HepG2 (cell line): Measurements from ENCODE around the gene TBC1D4. TPM values are rescaled to one million over a fixed set of nuclear protein-coding genes. Genes with fewer than 3 reads are reported as not detected.

Experiments used
- AKAP8 ChIP-seq: sonication (generic); formaldehyde crosslinking; IDR thresholded peaks from 2 replicates; pipeline ENCODE4 v1.5.1; 2020; ENCODE audit warnings: mild to moderate bottlenecking, missing genetic modification reagents
- FOSL2 ChIP-seq: sonication (generic); formaldehyde crosslinking; IDR thresholded peaks from 2 replicates; pipeline ENCODE4 v1.4.0; 2020; ENCODE audit warnings: missing genetic modification reagents
- GATAD1 ChIP-seq: IDR thresholded peaks from 2 replicates; pipeline ENCODE4 v1.6.1; 2016; ENCODE audit warnings: missing genetic modification reagents, missing compliant biosample characterization
- GATAD2A ChIP-seq: IDR thresholded peaks from 2 replicates; pipeline ENCODE4 v1.6.1; 2016
- JUN ChIP-seq: sonication (generic); formaldehyde crosslinking; IDR thresholded peaks from 2 replicates; pipeline ENCODE4 v1.4.0; 2020; ENCODE audit warnings: mild to moderate bottlenecking, missing genetic modification reagents
- KDM2A ChIP-seq: sonication (generic); formaldehyde crosslinking; IDR thresholded peaks from 2 replicates; pipeline ENCODE4 v1.4.0; 2020; ENCODE audit warnings: low read depth, missing genetic modification reagents, borderline replicate concordance
- MBNL3 ChIP-seq: fragments of 250-450 bp; sonication (Bioruptor Pico); conservative IDR thresholded peaks from 2 replicates; pipeline ENCODE4 v1.8.0; 2022; ENCODE audit warnings: mild to moderate bottlenecking, inconsistent platforms
- NCOA1 ChIP-seq: sonication (generic); formaldehyde crosslinking; IDR thresholded peaks from 2 replicates; pipeline ENCODE4 v1.9.0; 2021; ENCODE audit warnings: missing genetic modification reagents
- NONO ChIP-seq, 2 experiments: fragments of 450-650 bp in 1 of 2; sonication (generic) in 1 of 2; formaldehyde crosslinking in 1 of 2; IDR thresholded peaks in 1 of 2; conservative IDR thresholded peaks in 1 of 2; 2 replicates each; pipeline versions ENCODE4 v1.6.1 to v1.8.0; 2017 to 2022; ENCODE audit warnings: mild to moderate bottlenecking in 1 of 2, missing genetic modification reagents in 1 of 2, moderate library complexity in 1 of 2
- PPARG ChIP-seq: conservative IDR thresholded peaks from 2 replicates; pipeline ENCODE4 v1.6.1; 2016; ENCODE audit warnings: missing biosample characterization, missing genetic modification reagents
- REPIN1 ChIP-seq: sonication (generic); formaldehyde crosslinking; IDR thresholded peaks from 2 replicates; pipeline ENCODE4 v1.8.0; 2022; ENCODE audit warnings: missing genetic modification reagents, low read depth, mild to moderate bottlenecking, borderline replicate concordance
- SNAI1 ChIP-seq: sonication (generic); formaldehyde crosslinking; IDR thresholded peaks from 2 replicates; pipeline ENCODE4 v1.5.0; 2020; ENCODE audit warnings: mild to moderate bottlenecking, missing genetic modification reagents, borderline replicate concordance
- SOX5 ChIP-seq: IDR thresholded peaks from 2 replicates; pipeline ENCODE4 v1.6.1; 2016; ENCODE audit warnings: borderline replicate concordance
- SYNCRIP ChIP-seq: fragments of 200-400 bp; formaldehyde crosslinking; IDR thresholded peaks from 2 replicates; pipeline ENCODE4 v1.6.1; 2018; ENCODE audit warnings: mild to moderate bottlenecking, low read depth, low read length; ENCODE audit not compliant: insufficient read depth
- ZEB1 ChIP-seq: IDR thresholded peaks from 2 replicates; pipeline ENCODE4 v1.6.1; 2012; ENCODE audit warnings: mild to moderate bottlenecking, low read depth, inconsistent platforms; ENCODE audit not compliant: insufficient replicate concordance
- ZFP1 ChIP-seq: IDR thresholded peaks from 2 replicates; pipeline ENCODE4 v1.6.1; 2016
- ZFP62 ChIP-seq: sonication (generic); formaldehyde crosslinking; IDR thresholded peaks from 2 replicates; pipeline ENCODE4 v1.4.0; 2020; ENCODE audit warnings: missing genetic modification reagents
- ZNF225 ChIP-seq: sonication (generic); formaldehyde crosslinking; IDR thresholded peaks from 2 replicates; pipeline ENCODE4 v1.4.0; 2020; ENCODE audit warnings: mild to moderate bottlenecking, missing genetic modification reagents
- ZNF264 ChIP-seq: sonication (generic); formaldehyde crosslinking; IDR thresholded peaks from 2 replicates; pipeline ENCODE4 v1.4.0; 2020; ENCODE audit warnings: missing genetic modification reagents
- ZNF746 ChIP-seq: sonication (generic); formaldehyde crosslinking; IDR thresholded peaks from 2 replicates; pipeline ENCODE4 v1.8.0; 2022; ENCODE audit warnings: mild to moderate bottlenecking, missing genetic modification reagents
- ZNF816 ChIP-seq: sonication (generic); formaldehyde crosslinking; IDR thresholded peaks from 2 replicates; pipeline ENCODE4 v1.8.0; 2022; ENCODE audit warnings: missing genetic modification reagents, mild to moderate bottlenecking, borderline replicate concordance
- polyA plus RNA-seq, 8 experiments: library from polyadenylated mRNA; depleted of rRNA in 3 of 8; stranded (reverse) in 7 of 8; unstranded in 1 of 8; fragments of >200 nt; fragmentation: Illumina TruSeq in 4 of 8; extraction: Trizol in 4 of 8; gene quantifications; 2 replicates each; pipeline versions ENCODE4 v1.2.1 to v1.2.3, GENCODE V29; 2011 to 2016; ENCODE audit warnings: low read depth in 4 of 8, missing spikeins in 1 of 8, mixed read lengths in 1 of 8; ENCODE audit not compliant: insufficient read depth in 1 of 8
- total RNA-seq, 5 experiments: library from RNA; depleted of rRNA; stranded (reverse); fragments of >200 nt; fragmentation: Illumina TruSeq; extraction: Trizol; gene quantifications; 2 replicates each; pipeline ENCODE4 v1.2.3, GENCODE V29; 2016; ENCODE audit warnings: low read depth in 1 of 5
- TF ChIP-seq, protein P1 (sequence below): IDR thresholded peaks from 2 replicates; pipeline ENCODE4 v1.6.1; 2016
- TF ChIP-seq, protein P2 (sequence below): sonication (generic); formaldehyde crosslinking; IDR thresholded peaks from 2 replicates; pipeline ENCODE4 v1.4.0; 2020; ENCODE audit warnings: mild to moderate bottlenecking, missing genetic modification reagents

Gene TBC1D4
- total and polyA plus RNA-seq, 2 of the 13 experiments (the other 11 are each of a cell fraction or from before 2014, with no cell fraction given) = 35.9 to 64.4 TPM

- TF ChIP-seq, protein P1, sequence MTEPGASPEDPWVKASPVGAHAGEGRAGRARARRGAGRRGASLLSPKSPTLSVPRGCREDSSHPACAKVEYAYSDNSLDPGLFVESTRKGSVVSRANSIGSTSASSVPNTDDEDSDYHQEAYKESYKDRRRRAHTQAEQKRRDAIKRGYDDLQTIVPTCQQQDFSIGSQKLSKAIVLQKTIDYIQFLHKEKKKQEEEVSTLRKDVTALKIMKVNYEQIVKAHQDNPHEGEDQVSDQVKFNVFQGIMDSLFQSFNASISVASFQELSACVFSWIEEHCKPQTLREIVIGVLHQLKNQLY (CRISPR knock-in tag) = peak; percentile 82
- TF ChIP-seq SYNCRIP (no peak), ZNF816 (CRISPR knock-in tag) (no peak), NONO (IDR thresholded peaks at IDR 0.05) (no peak), NONO (CRISPR knock-in tag; conservative IDR thresholded peaks at IDR 0.05) (peak; percentile 82), JUN (CRISPR knock-in tag) (0 out of 2 replicates have a peak, but pooled peaks have one; percentile 37), GATAD1 (CRISPR knock-in tag) (peak; percentile 71), MBNL3 (CRISPR knock-in tag) (no peak), PPARG (CRISPR knock-in tag) (peak; percentile 99), GATAD2A (CRISPR knock-in tag) (peak; percentile 99), ZFP62 (CRISPR knock-in tag) (no peak), NCOA1 (CRISPR knock-in tag) (0 out of 2 replicates have a peak, but pooled peaks have one; percentile 50), ZEB1 (peak; percentile 50), ZFP1 (CRISPR knock-in tag) (peak; percentile 64; the same call in 1 of the 2 replicates), SNAI1 (CRISPR knock-in tag) (no peak), ZNF264 (CRISPR knock-in tag) (peak; percentile 18; the same call in 1 of the 2 replicates), KDM2A (peak; percentile 78), REPIN1 (CRISPR knock-in tag) (peak; percentile 60; the same call in 1 of the 2 replicates), FOSL2 (CRISPR knock-in tag) (peak; percentile 76), AKAP8 (CRISPR knock-in tag) (peak; percentile 63; the same call in 1 of the 2 replicates), SOX5 (peak; percentile 96), ZNF746 (CRISPR knock-in tag) (peak; percentile 46; the same call in 1 of the 2 replicates), ZNF225 (CRISPR knock-in tag) (no peak)
- TF ChIP-seq, protein P2, sequence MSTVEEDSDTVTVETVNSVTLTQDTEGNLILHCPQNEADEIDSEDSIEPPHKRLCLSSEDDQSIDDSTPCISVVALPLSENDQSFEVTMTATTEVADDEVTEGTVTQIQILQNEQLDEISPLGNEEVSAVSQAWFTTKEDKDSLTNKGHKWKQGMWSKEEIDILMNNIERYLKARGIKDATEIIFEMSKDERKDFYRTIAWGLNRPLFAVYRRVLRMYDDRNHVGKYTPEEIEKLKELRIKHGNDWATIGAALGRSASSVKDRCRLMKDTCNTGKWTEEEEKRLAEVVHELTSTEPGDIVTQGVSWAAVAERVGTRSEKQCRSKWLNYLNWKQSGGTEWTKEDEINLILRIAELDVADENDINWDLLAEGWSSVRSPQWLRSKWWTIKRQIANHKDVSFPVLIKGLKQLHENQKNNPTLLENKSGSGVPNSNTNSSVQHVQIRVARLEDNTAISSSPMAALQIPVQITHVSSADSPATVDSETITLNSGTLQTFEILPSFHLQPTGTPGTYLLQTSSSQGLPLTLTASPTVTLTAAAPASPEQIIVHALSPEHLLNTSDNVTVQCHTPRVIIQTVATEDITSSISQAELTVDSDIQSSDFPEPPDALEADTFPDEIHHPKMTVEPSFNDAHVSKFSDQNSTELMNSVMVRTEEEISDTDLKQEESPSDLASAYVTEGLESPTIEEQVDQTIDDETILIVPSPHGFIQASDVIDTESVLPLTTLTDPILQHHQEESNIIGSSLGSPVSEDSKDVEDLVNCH (CRISPR knock-in tag) = no peak
Measured at GRCh38 chr13:75458696-75459422, 23.1 kb downstream of the TBC1D4 start (continued).
